ENCODE data around the gene NEK6.

The NEK6 gene

GRCh38 chr9:124373851-124374250, 116.1 kb downstream of the NEK6 start:
- no peak for DNase-seq (ENCODE audit: low spot score)

GRCh38 chr9:124375726-124376125, 118.0 kb downstream of the NEK6 start:
- no peak for DNase-seq (ENCODE audit: low spot score)

GRCh38 chr9:124376329-124376728, 118.6 kb downstream of the NEK6 start:
- DNase-seq (ENCODE audit: low spot score): no peak

- no peak for DNase-seq (ENCODE audit: low spot score)
Measured at GRCh38 chr9:124377551-124378406, 120.0 kb downstream of the NEK6 start.

- DNase-seq (ENCODE audit: low spot score): peak; percentile 37
Measured at GRCh38 chr9:124381170-124381945, 123.6 kb downstream of the NEK6 start.

GRCh38 chr9:124384210-124384609, 126.5 kb downstream of the NEK6 start:
- DNase-seq (ENCODE audit: low spot score): no peak

- DNase-seq (ENCODE audit: low spot score): no peak
Measured at GRCh38 chr9:124384846-124385245, 127.1 kb downstream of the NEK6 start.

- DNase-seq (ENCODE audit: low spot score): no peak
Measured at GRCh38 chr9:124385623-124386022, 127.9 kb downstream of the NEK6 start.

- no peak for DNase-seq (ENCODE audit: low spot score)
Measured at GRCh38 chr9:124386201-124386600, 128.5 kb downstream of the NEK6 start.

GRCh38 chr9:124388275-124389048, 130.7 kb downstream of the NEK6 start:
- no peak for DNase-seq (ENCODE audit: low spot score)

GRCh38 chr9:124389146-124389939, 131.6 kb downstream of the NEK6 start:
- no peak for DNase-seq (ENCODE audit: low spot score)

GRCh38 chr9:124390794-124391658, 133.3 kb downstream of the NEK6 start:
- DNase-seq (ENCODE audit: low spot score): no peak

- DNase-seq (ENCODE audit: low spot score): no peak
Measured at GRCh38 chr9:124392254-124392870, 134.6 kb downstream of the NEK6 start.

- DNase-seq (ENCODE audit: low spot score): peak; percentile 20
Measured at GRCh38 chr9:124392871-124393460, 135.2 kb downstream of the NEK6 start.

- DNase-seq (ENCODE audit: low spot score): peak; percentile 58
Measured at GRCh38 chr9:124394167-124394566, 136.4 kb downstream of the NEK6 start.

- no peak for DNase-seq (ENCODE audit: low spot score)
Measured at GRCh38 chr9:124394596-124394995, 136.8 kb downstream of the NEK6 start.

- no peak for DNase-seq (ENCODE audit: low spot score)
Measured at GRCh38 chr9:124395826-124396225, 138.1 kb downstream of the NEK6 start.

- no peak for DNase-seq (ENCODE audit: low spot score)
Measured at GRCh38 chr9:124398191-124398935, 140.6 kb downstream of the NEK6 start.

Measured in activated CD4-positive, alpha-beta T cell treated with anti-CD3 and anti-CD28 coated beads, Interleukin-2, Interleukin-4, amounts not matched to agents 100 ng/mL and 50 ng/mL, durations not matched to agents 16 hours and 8 hours (primary cell).